IMR-90 (cell line): Measurements from ENCODE around the gene LIPH. TPM values are rescaled to one million over a fixed set of nuclear protein-coding genes. Genes with fewer than 3 reads are reported as not detected.
A peak's percentile ranks its signal among the peaks of the same experiment; 100 is the strongest.

ENCODE experiments used
- ATAC-seq: fragments of 200-7000 bp; cut with Tn5 transposase; 2 replicates; pipeline ENCODE4 v1.9.1; 2020; ENCODE audit warnings: low read depth, mild to moderate bottlenecking, moderate library complexity
- BruUV-seq: library from RNA; stranded (reverse); fragments of 400-500 nt; replicated peaks from 2 replicates; lab custom pipeline; 2021; lab: Mats Ljungman, UMichigan
- CTCF ChIA-PET: fragments of 300-600 bp; formaldehyde crosslinking; extraction: SDS; loops from one replicate; lab custom pipeline; 2021; ENCODE audit warnings: antibody characterized with exemption; lab: Yijun Ruan, JAX
- POLR2A ChIA-PET: fragments of 300-600 bp; sonication (Branson Sonifier 250); formaldehyde crosslinking; loops from one replicate; lab custom pipeline; 2022; ENCODE audit warnings: antibody characterized with exemption; ENCODE audit not compliant: unreplicated experiment; lab: Charles Lee
- DNase-seq: peaks from one replicate; pipeline ENCODE4 v3.0.0; 2013
- H2AFZ ChIP-seq: replicated peaks from 2 replicates; pipeline ENCODE3; 2013; ENCODE audit warnings: low read length, mild to moderate bottlenecking; ENCODE audit not compliant: poor library complexity
- H2AK5ac ChIP-seq: 2 replicates; pipeline ENCODE4 v1.6.1; 2013; ENCODE audit warnings: low read depth, low read length, inconsistent platforms
- H2AK9ac ChIP-seq: replicated peaks from 2 replicates; pipeline ENCODE3; 2013; ENCODE audit warnings: mild to moderate bottlenecking, low read depth, low read length, moderate library complexity; ENCODE audit not compliant: poor library complexity
- H2BK120ac ChIP-seq: 2 replicates; pipeline ENCODE4 v1.6.1; 2013; ENCODE audit warnings: low read depth, low read length, inconsistent platforms
- H2BK15ac ChIP-seq: 3 replicates; pipeline ENCODE4 v1.6.1; 2013; ENCODE audit warnings: low read depth, low read length, inconsistent platforms
- H2BK20ac ChIP-seq: 2 replicates; pipeline ENCODE4 v1.6.1; 2013; ENCODE audit warnings: low read depth, mild to moderate bottlenecking, inconsistent platforms, low read length, moderate library complexity
- H2BK5ac ChIP-seq: 2 replicates; pipeline ENCODE4 v1.6.1; 2013; ENCODE audit warnings: mild to moderate bottlenecking, low read depth, low read length, inconsistent platforms; ENCODE audit not compliant: poor library complexity, severe bottlenecking
- H3K14ac ChIP-seq: replicated peaks from 2 replicates; pipeline ENCODE4 v1.6.1; 2013; ENCODE audit warnings: low read depth, low read length, inconsistent platforms
- H3K18ac ChIP-seq: 2 replicates; pipeline ENCODE4 v1.6.1; 2013; ENCODE audit warnings: low read depth, low read length, control low read depth
- H3K23ac ChIP-seq: 2 replicates; pipeline ENCODE4 v1.6.1; 2013; ENCODE audit warnings: low read depth, low read length, inconsistent platforms
- H3K27ac ChIP-seq: 2 replicates; pipeline ENCODE4 v1.5.1; 2013; ENCODE audit warnings: mild to moderate bottlenecking, control low read depth, low read length; ENCODE audit not compliant: insufficient read depth
- H3K27me3 ChIP-seq: 2 replicates; pipeline ENCODE4 v1.6.1; 2013; ENCODE audit warnings: low read length; ENCODE audit not compliant: control insufficient read depth, insufficient read depth
- H3K36me3 ChIP-seq: 2 replicates; pipeline ENCODE4 v1.6.1; 2013; ENCODE audit warnings: low read length, mixed read lengths; ENCODE audit not compliant: control insufficient read depth, insufficient read depth
- H3K4ac ChIP-seq: 2 replicates; pipeline ENCODE4 v1.6.1; 2013; ENCODE audit warnings: low read depth, low read length, inconsistent platforms
- H3K4me1 ChIP-seq: 2 replicates; pipeline ENCODE4 v1.6.1; 2013; ENCODE audit warnings: low read length, mixed read lengths; ENCODE audit not compliant: control insufficient read depth, insufficient read depth
- H3K4me2 ChIP-seq: 2 replicates; pipeline ENCODE4 v1.6.1; 2013; ENCODE audit warnings: low read depth, mild to moderate bottlenecking, control low read depth, low read length, moderate library complexity
- H3K4me3 ChIP-seq: 2 replicates; pipeline ENCODE4 v1.5.1; 2013; ENCODE audit warnings: low read depth, mild to moderate bottlenecking, control low read depth, low read length, moderate library complexity; ENCODE audit not compliant: insufficient read depth
- H3K56ac ChIP-seq: 2 replicates; pipeline ENCODE4 v1.6.1; 2013; ENCODE audit warnings: low read length, inconsistent platforms; ENCODE audit not compliant: insufficient read depth; ENCODE audit errors: extremely low read depth
- H3K79me1 ChIP-seq, 2 experiments: 2 replicates each; pipeline ENCODE4 v1.6.1; 2013; ENCODE audit warnings: low read length in 2 of 2, inconsistent platforms in 1 of 2, low read depth in 1 of 2
- H3K9ac ChIP-seq: 2 replicates; pipeline ENCODE4 v1.6.1; 2013; ENCODE audit warnings: low read depth, low read length, control low read depth
- H3K9me1 ChIP-seq: 2 replicates; pipeline ENCODE4 v1.6.1; 2013; ENCODE audit warnings: low read length, inconsistent platforms; ENCODE audit not compliant: insufficient read depth
- H3K9me3 ChIP-seq: 2 replicates; pipeline ENCODE4 v1.6.1; 2013; ENCODE audit warnings: low read length; ENCODE audit not compliant: control insufficient read depth, insufficient read depth
- H4K20me1 ChIP-seq: 2 replicates; pipeline ENCODE4 v1.6.1; 2013; ENCODE audit warnings: low read length, inconsistent platforms; ENCODE audit not compliant: insufficient read depth
- H4K5ac ChIP-seq: 2 replicates; pipeline ENCODE4 v1.6.1; 2013; ENCODE audit warnings: mild to moderate bottlenecking, low read depth, low read length, control low read depth
- H4K8ac ChIP-seq, 2 experiments: 2 replicates each; pipeline ENCODE4 v1.6.1; 2013; ENCODE audit warnings: low read depth in 2 of 2, low read length in 2 of 2, control low read depth in 1 of 2, inconsistent platforms in 1 of 2
- H4K91ac ChIP-seq: 2 replicates; pipeline ENCODE4 v1.6.1; 2013; ENCODE audit warnings: low read depth, low read length, inconsistent platforms; ENCODE audit not compliant: insufficient read depth
- MAZ ChIP-seq: IDR thresholded peaks from 2 replicates; pipeline ENCODE4 v1.6.1; 2012; ENCODE audit warnings: low read depth, mild to moderate bottlenecking, low read length, improper control_type of control experiment, moderate library complexity, borderline replicate concordance
- WGBS, 2 experiments: methylation state at CpG; one replicate each; pipeline versions ENCODE4 v1.1.5 to v1.1.7; 2013; ENCODE audit warnings: missing lambda C conversion rate in 2 of 2; ENCODE audit not compliant: insufficient read length in 1 of 2; ENCODE audit errors: extremely low coverage in 2 of 2; 5-methylcytosine and 5-hydroxymethylcytosine counted together
- dilution Hi-C: fragments of 300-500 bp; cut with HindIII; formaldehyde crosslinking; loops from one replicate; pipeline ENCODE4 v1.14.3; 2018; ENCODE audit warnings: low sequenced_read_pairs; ENCODE audit not compliant: unreplicated experiment
- in situ Hi-C: fragments of 300-500 bp; cut with MboI; formaldehyde crosslinking; loops from 3 replicates; pipeline ENCODE4 v1.14.3; 2019; ENCODE audit warnings: low sequenced_read_pairs, inconsistent platforms, mixed read lengths
- intact Hi-C: fragments of 100-400 bp; cut with micrococcal nuclease; formaldehyde crosslinking; loops from 2 replicates; pipeline ENCODE4 v1.10.0; 2022
- polyA plus RNA-seq, 3 experiments: library from polyadenylated mRNA; depleted of rRNA; stranded (reverse); fragments of >200 nt; gene quantifications; 2 replicates each; pipeline ENCODE4 v1.2.3, GENCODE V29; 2012; ENCODE audit warnings: low replicate concordance in 1 of 3
- total RNA-seq: library from RNA; depleted of rRNA; stranded (reverse); fragments of >200 nt; gene quantifications from 2 replicates; pipeline ENCODE4 v1.2.3, GENCODE V29; 2012
- TF ChIP-seq, protein P1 (sequence below): fragments of 150-350 bp; IDR thresholded peaks from 2 replicates; pipeline ENCODE4 v1.6.1; 2017; ENCODE audit warnings: mild to moderate bottlenecking, antibody characterized with exemption, low read length, low read depth

LIPH gene
- total and polyA plus RNA-seq, 2 of the 4 experiments (the other 2 are of a cell fraction): 0.27 to 0.36 TPM

- in situ Hi-C loops (no loop called here), dilution Hi-C loops (no loop called here), intact Hi-C loops (no loop called here)
- no peak overlapping the region for H3K4me2 ChIP-seq
- H3K23ac ChIP-seq: no peak overlapping the region
- peaks cover 12% of the 10 kb centered on the region for H3K27me3 ChIP-seq
- H2BK20ac ChIP-seq: no peak overlapping the region
- no peak overlapping the region for H3K56ac ChIP-seq
- no peaks in the 10 kb centered on the region for H3K9me1 ChIP-seq
- no TSS peak for BruUV-seq
- no peak overlapping the region for H2AK9ac ChIP-seq
- no peaks in the 10 kb centered on the region for H3K79me1 ChIP-seq
- H3K4me3 ChIP-seq: no peak overlapping the region
- no peak for TF ChIP-seq MAZ
- TF ChIP-seq, protein P1, sequence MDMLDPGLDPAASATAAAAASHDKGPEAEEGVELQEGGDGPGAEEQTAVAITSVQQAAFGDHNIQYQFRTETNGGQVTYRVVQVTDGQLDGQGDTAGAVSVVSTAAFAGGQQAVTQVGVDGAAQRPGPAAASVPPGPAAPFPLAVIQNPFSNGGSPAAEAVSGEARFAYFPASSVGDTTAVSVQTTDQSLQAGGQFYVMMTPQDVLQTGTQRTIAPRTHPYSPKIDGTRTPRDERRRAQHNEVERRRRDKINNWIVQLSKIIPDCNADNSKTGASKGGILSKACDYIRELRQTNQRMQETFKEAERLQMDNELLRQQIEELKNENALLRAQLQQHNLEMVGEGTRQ: peak; percentile 20; the same call in 1 of the 2 replicates
- H2BK5ac ChIP-seq: no peak overlapping the region
- no CpG with 5 or more reads among the region's 8 CpGs for WGBS, 2 experiments
- no peak overlapping the region for H2AK5ac ChIP-seq
- ChIA-PET CTCF (no interaction called here), POLR2A (interaction anchor here (0.6 kb wide), 1 partner anchor 9 kb away, joined by 8 read pairs; the partner anchor contains the start of gene LIPH)
- H3K27ac ChIP-seq: no peak overlapping the region
- H4K20me1 ChIP-seq: no peaks in the 10 kb centered on the region
- H3K14ac ChIP-seq: no peak overlapping the region
- no peak overlapping the region for H4K5ac ChIP-seq
- no peak overlapping the region for H3K9ac ChIP-seq
- H4K8ac ChIP-seq: no peak overlapping the region
- no peaks in the 10 kb centered on the region for H3K9me3 ChIP-seq
- no peak for DNase-seq
- no peak overlapping the region for H2BK120ac ChIP-seq
- no peak overlapping the region for H3K4ac ChIP-seq
- H3K18ac ChIP-seq: no peak overlapping the region
- no peak overlapping the region for H4K91ac ChIP-seq
- H3K4me1 ChIP-seq: no peaks in the 10 kb centered on the region
- H3K36me3 ChIP-seq: no peaks in the 10 kb centered on the region
- no peak for ATAC-seq
- H2BK15ac ChIP-seq: no peak overlapping the region
- no peak overlapping the region for H2AFZ ChIP-seq
Observed at GRCh38 chr3:185561374-185561943, 9.1 kb upstream of the LIPH start.
